ENCODE results near the gene CNOT2. TPM values are rescaled to one million over a fixed set of nuclear protein-coding genes. Genes with fewer than 3 reads are reported as not detected.

CNOT2 gene
- total RNA-seq, 1 experiment from 2014 or later = 82.9 TPM

GRCh38 chr12:70365648-70366518 is 122.7 kb downstream of the CNOT2 start, which contains the start of gene KCNMB4:
Gene KCNMB4 (plus strand): TSS chr12:70366290. CDS start chr12:70366735, 445 bp downstream.
- Mint-ChIP-seq H3K4me1 (peaks cover 18 to 27% of the 10 kb centered on the region in 2 experiments), H3K27ac (peak within 1 kb of the TSS in 2 of 3 experiments; percentile 79 to 91; a peak in 2 of 7 replicates), H3K9me3 (peaks cover 0 to 2% of the 10 kb centered on the region in 2 experiments; a peak in 1 of 5 replicates), H3K36me3 (ENCODE audit: insufficient read depth in 1 of 3, low read depth in 3 of 3) (peaks cover 0 to 5% (median 3%) of the 10 kb centered on the region in 3 experiments; a peak in 4 of 7 replicates), H3K27me3 (ENCODE audit: low read depth) (peaks cover 6% of the 10 kb centered on the region), H3K4me3 (peak within 1 kb of the TSS; percentile 91 to 97)
- H3K56ac ChIP-seq (ENCODE audit: insufficient read length, low read depth, low read length) = no peak within 1 kb of the TSS
- no peaks in the 10 kb centered on the region for H3K9me3 ChIP-seq (ENCODE audit: control insufficient read depth, low read depth, low read length)
- H3T11ph ChIP-seq (ENCODE audit: low read length) = no peak within 1 kb of the TSS
- H4K8ac ChIP-seq (replicated peaks; ENCODE audit: insufficient read length, low read depth, low read length) = no peak within 1 kb of the TSS
- no peak within 1 kb of the TSS for H3K27ac ChIP-seq (ENCODE audit: insufficient read length, low read depth, low read length)
- no peak within 1 kb of the TSS for H3K23ac ChIP-seq (ENCODE audit: insufficient read length, low read depth, low read length)
- no peak within 1 kb of the TSS for H2AK5ac ChIP-seq (ENCODE audit: insufficient read length, low read length)
- no peaks in the 10 kb centered on the region for H3K4me1 ChIP-seq (ENCODE audit: insufficient read depth, low read length)
- no peak within 1 kb of the TSS for H4K91ac ChIP-seq (ENCODE audit: insufficient read length, low read depth, low read length)
- no CpG with 5 or more reads among the region's 88 CpGs for WGBS (ENCODE audit: extremely low coverage, insufficient read length, low lambda C conversion rate)
- H3K4ac ChIP-seq (ENCODE audit: low read depth, low read length) = no peak within 1 kb of the TSS
- H3K14ac ChIP-seq (ENCODE audit: insufficient read depth, low read length) = peak within 1 kb of the TSS; percentile 69; the same call in 1 of the 2 replicates
- no peak within 1 kb of the TSS for H2BK5ac ChIP-seq (ENCODE audit: insufficient read length, low read length)
- H3K79me1 ChIP-seq (ENCODE audit: insufficient read depth, low read depth, low read length, poor library complexity, severe bottlenecking) = no peaks in the 10 kb centered on the region
- H2BK15ac ChIP-seq (ENCODE audit: low read depth, low read length) = no peak within 1 kb of the TSS
- H3K18ac ChIP-seq (ENCODE audit: insufficient read length, low read depth, low read length) = peak within 1 kb of the TSS; percentile 16
- H2BK20ac ChIP-seq (ENCODE audit: low read depth, low read length, poor library complexity, severe bottlenecking) = no peak within 1 kb of the TSS
- peak; percentile 97 for DNase-seq
- H3K27me3 ChIP-seq (ENCODE audit: insufficient read depth, low read length) = no peaks in the 10 kb centered on the region
- no peak within 1 kb of the TSS for H4K5ac ChIP-seq (ENCODE audit: insufficient read length, low read depth, low read length)
- H3K9ac ChIP-seq (ENCODE audit: extremely low read depth, insufficient read length, low read length) = peak within 1 kb of the TSS; percentile 60
- H4K20me1 ChIP-seq (ENCODE audit: control insufficient read depth, insufficient read depth, insufficient read length) = no peaks in the 10 kb centered on the region
- no peak within 1 kb of the TSS for H2BK120ac ChIP-seq (ENCODE audit: low read depth, low read length, poor library complexity, severe bottlenecking)
- no peaks in the 10 kb centered on the region; the same call in 1 of the 2 replicates for H3K79me2 ChIP-seq (ENCODE audit: insufficient read depth, low read length)
- H3K4me2 ChIP-seq (ENCODE audit: insufficient read depth, insufficient read length, low read length) = peak within 1 kb of the TSS; percentile 99
- no peak within 1 kb of the TSS for H2BK12ac ChIP-seq (ENCODE audit: insufficient read length, low read depth, low read length)
- H2AFZ ChIP-seq (ENCODE audit: low read length) = no peak within 1 kb of the TSS
- H3K23me2 ChIP-seq (ENCODE audit: insufficient read length, low read depth, low read length, poor library complexity, severe bottlenecking) = peaks cover 21% of the 10 kb centered on the region
- TF ChIP-seq, protein P1, sequence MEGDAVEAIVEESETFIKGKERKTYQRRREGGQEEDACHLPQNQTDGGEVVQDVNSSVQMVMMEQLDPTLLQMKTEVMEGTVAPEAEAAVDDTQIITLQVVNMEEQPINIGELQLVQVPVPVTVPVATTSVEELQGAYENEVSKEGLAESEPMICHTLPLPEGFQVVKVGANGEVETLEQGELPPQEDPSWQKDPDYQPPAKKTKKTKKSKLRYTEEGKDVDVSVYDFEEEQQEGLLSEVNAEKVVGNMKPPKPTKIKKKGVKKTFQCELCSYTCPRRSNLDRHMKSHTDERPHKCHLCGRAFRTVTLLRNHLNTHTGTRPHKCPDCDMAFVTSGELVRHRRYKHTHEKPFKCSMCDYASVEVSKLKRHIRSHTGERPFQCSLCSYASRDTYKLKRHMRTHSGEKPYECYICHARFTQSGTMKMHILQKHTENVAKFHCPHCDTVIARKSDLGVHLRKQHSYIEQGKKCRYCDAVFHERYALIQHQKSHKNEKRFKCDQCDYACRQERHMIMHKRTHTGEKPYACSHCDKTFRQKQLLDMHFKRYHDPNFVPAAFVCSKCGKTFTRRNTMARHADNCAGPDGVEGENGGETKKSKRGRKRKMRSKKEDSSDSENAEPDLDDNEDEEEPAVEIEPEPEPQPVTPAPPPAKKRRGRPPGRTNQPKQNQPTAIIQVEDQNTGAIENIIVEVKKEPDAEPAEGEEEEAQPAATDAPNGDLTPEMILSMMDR (conservative IDR thresholded peaks at IDR 0.05) = no peak

All from H9 (cell line).